SU-DHL-6 (cell line): ENCODE measurements around the gene HIF3A.

Experiments
- EZH2phosphoT487 ChIP-seq: fragments of 200-600 bp; sonication (generic), shearing (Covaris generic); conservative IDR thresholded peaks from 2 replicates; pipeline ENCODE4 v1.6.1; 2018; ENCODE audit warnings: mild to moderate bottlenecking, antibody characterized with exemption, low read length, moderate library complexity, mixed read lengths
- TF ChIP-seq, protein P1 (sequence below): fragments of 200-600 bp; sonication (generic); IDR thresholded peaks from one replicate; pipeline ENCODE4 v1.5.1; 2017; ENCODE audit warnings: antibody characterized with exemption, mild to moderate bottlenecking, low read length, moderate library complexity; ENCODE audit not compliant: insufficient read depth, poor library complexity, severe bottlenecking

GRCh38 chr19:46326608-46327007 lies 29.8 kb downstream of the HIF3A start:
- TF ChIP-seq, protein P1, sequence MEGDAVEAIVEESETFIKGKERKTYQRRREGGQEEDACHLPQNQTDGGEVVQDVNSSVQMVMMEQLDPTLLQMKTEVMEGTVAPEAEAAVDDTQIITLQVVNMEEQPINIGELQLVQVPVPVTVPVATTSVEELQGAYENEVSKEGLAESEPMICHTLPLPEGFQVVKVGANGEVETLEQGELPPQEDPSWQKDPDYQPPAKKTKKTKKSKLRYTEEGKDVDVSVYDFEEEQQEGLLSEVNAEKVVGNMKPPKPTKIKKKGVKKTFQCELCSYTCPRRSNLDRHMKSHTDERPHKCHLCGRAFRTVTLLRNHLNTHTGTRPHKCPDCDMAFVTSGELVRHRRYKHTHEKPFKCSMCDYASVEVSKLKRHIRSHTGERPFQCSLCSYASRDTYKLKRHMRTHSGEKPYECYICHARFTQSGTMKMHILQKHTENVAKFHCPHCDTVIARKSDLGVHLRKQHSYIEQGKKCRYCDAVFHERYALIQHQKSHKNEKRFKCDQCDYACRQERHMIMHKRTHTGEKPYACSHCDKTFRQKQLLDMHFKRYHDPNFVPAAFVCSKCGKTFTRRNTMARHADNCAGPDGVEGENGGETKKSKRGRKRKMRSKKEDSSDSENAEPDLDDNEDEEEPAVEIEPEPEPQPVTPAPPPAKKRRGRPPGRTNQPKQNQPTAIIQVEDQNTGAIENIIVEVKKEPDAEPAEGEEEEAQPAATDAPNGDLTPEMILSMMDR, result no peak
- no peak for TF ChIP-seq EZH2phosphoT487
